HepG2 (cell line): ENCODE measurements around the gene CCBE1. TPM values are rescaled to one million over a fixed set of nuclear protein-coding genes. Genes with fewer than 3 reads are reported as not detected.

Experiments
- ATAC-seq: fragments of 200-7000 bp; cut with Tn5 transposase; 3 replicates; pipeline ENCODE4 v1.9.1; 2020; ENCODE audit warnings: mild to moderate bottlenecking, moderate library complexity
- BruUV-seq: library from RNA; stranded (reverse); fragments of 400-500 nt; replicated peaks from 2 replicates; lab custom pipeline; 2021; lab: Mats Ljungman, UMichigan
- CTCF ChIA-PET: fragments of 300-600 bp; formaldehyde crosslinking; extraction: SDS; loops from one replicate; lab custom pipeline; 2021; ENCODE audit warnings: low total read pairs, inconsistent platforms, low intra/inter-chr PET ratio; lab: Yijun Ruan, JAX
- POLR2A ChIA-PET: fragments of 350-600 bp; sonication (Branson Sonifier 250); formaldehyde crosslinking; loops from one replicate; lab custom pipeline; 2020; ENCODE audit warnings: antibody characterized with exemption, inconsistent platforms; lab: Yijun Ruan, JAX
- DNase-seq: peaks from one replicate; pipeline ENCODE4 v3.0.0-alpha.2; 2015; ENCODE audit warnings: low spot score
- FAIRE-seq: peaks from 3 replicates; lab custom pipeline; 2011; peaks lifted over from hg19 to GRCh38; lab: Jason Lieb, UNC
- H2AFZ ChIP-seq: one replicate; pipeline ENCODE4 v1.6.1; 2011; ENCODE audit warnings: low read length, inconsistent platforms
- H3K27ac ChIP-seq: fragments of 300-600 bp; 3 replicates; pipeline ENCODE4 v1.8.0; 2011; ENCODE audit warnings: mixed run types, mild to moderate bottlenecking, mixed read lengths, low read length, inconsistent platforms; ENCODE audit not compliant: insufficient read depth; ENCODE audit errors: extremely low read length
- H3K27me3 ChIP-seq, 2 experiments: fragments of 200-600 bp in 1 of 2; 2 replicates in 1 of 2; 3 replicates in 1 of 2; pipeline versions ENCODE4 v1.6.0 to v1.8.0; 2011; ENCODE audit warnings: low read length in 2 of 2, mild to moderate bottlenecking in 2 of 2, moderate library complexity in 2 of 2, inconsistent platforms in 1 of 2; ENCODE audit not compliant: insufficient read depth in 2 of 2, control insufficient read depth in 1 of 2
- H3K36me3 ChIP-seq, 2 experiments: fragments of 200-600 bp in 1 of 2; replicated peaks in 1 of 2; 2 replicates in 1 of 2; 3 replicates in 1 of 2; pipeline versions ENCODE4 v1.5.1 to v1.8.0; 2011; ENCODE audit warnings: low read length in 2 of 2, inconsistent platforms in 1 of 2; ENCODE audit not compliant: insufficient read depth in 2 of 2, control insufficient read depth in 1 of 2
- H3K4me1 ChIP-seq: 2 replicates; pipeline ENCODE4 v1.5.1; 2012; ENCODE audit warnings: low read length, inconsistent platforms; ENCODE audit not compliant: insufficient read depth
- H3K4me2 ChIP-seq: 2 replicates; pipeline ENCODE4 v1.6.0; 2011; ENCODE audit warnings: low read depth, low read length, inconsistent platforms
- H3K4me3 ChIP-seq, 3 experiments: fragments of 200-600 bp in 1 of 3; sonication (generic), shearing (Covaris generic) in 1 of 3; replicated peaks in 1 of 3; 2 replicates each; pipeline ENCODE4 v1.5.1; 2011 to 2016; ENCODE audit warnings: low read length in 3 of 3, inconsistent platforms in 2 of 3, low read depth in 2 of 3, mild to moderate bottlenecking in 2 of 3, control low read depth in 1 of 3, mixed read lengths in 1 of 3; ENCODE audit not compliant: insufficient read depth in 1 of 3
- H3K79me2 ChIP-seq: one replicate; pipeline ENCODE4 v1.6.1; 2011; ENCODE audit warnings: low read length, inconsistent platforms; ENCODE audit not compliant: insufficient read depth
- H3K9ac ChIP-seq: 2 replicates; pipeline ENCODE4 v1.6.0; 2011; ENCODE audit warnings: mild to moderate bottlenecking, low read depth, low read length, inconsistent platforms; ENCODE audit not compliant: insufficient read depth
- H3K9me3 ChIP-seq: 2 replicates; pipeline ENCODE4 v1.5.1; 2012; ENCODE audit warnings: mild to moderate bottlenecking, low read length
- H4K20me1 ChIP-seq: 2 replicates; pipeline ENCODE4 v1.6.0; 2011; ENCODE audit warnings: inconsistent platforms, mild to moderate bottlenecking, low read length, moderate library complexity; ENCODE audit not compliant: insufficient read depth
- CC2D1A ChIP-seq: sonication (generic); formaldehyde crosslinking; IDR thresholded peaks from 2 replicates; pipeline ENCODE4 v1.8.1; 2023; ENCODE audit warnings: mild to moderate bottlenecking, missing genetic modification reagents
- FOXA1 ChIP-seq, 2 experiments: fragments of 450-650 bp in 1 of 2; sonication (generic) in 1 of 2; formaldehyde crosslinking in 1 of 2; IDR thresholded peaks; 2 replicates each; pipeline versions ENCODE4 v1.4.0 to v1.6.1; 2016 to 2020; ENCODE audit warnings: missing genetic modification reagents in 1 of 2
- HOXA7 ChIP-seq: sonication (generic); formaldehyde crosslinking; IDR thresholded peaks from 2 replicates; pipeline ENCODE4 v1.8.1; 2022; ENCODE audit warnings: mild to moderate bottlenecking, missing genetic modification reagents, moderate library complexity
- SMAD9 ChIP-seq: sonication (generic); formaldehyde crosslinking; IDR thresholded peaks from 2 replicates; pipeline ENCODE4 v1.5.1; 2020; ENCODE audit warnings: mild to moderate bottlenecking, missing genetic modification reagents
- SSRP1 ChIP-seq: IDR thresholded peaks from 2 replicates; pipeline ENCODE4 v1.6.1; 2016; ENCODE audit warnings: control low read depth
- TOPORS ChIP-seq: sonication (generic); formaldehyde crosslinking; IDR thresholded peaks from 2 replicates; pipeline ENCODE4 v1.8.0; 2023; ENCODE audit warnings: mild to moderate bottlenecking, missing genetic modification reagents
- YEATS4 ChIP-seq: sonication (generic); formaldehyde crosslinking; IDR thresholded peaks from 2 replicates; pipeline ENCODE4 v1.4.0; 2020; ENCODE audit warnings: missing genetic modification reagents, borderline replicate concordance
- ZBTB42 ChIP-seq: sonication (generic); formaldehyde crosslinking; IDR thresholded peaks from 2 replicates; pipeline ENCODE4 v1.5.0; 2020; ENCODE audit warnings: mild to moderate bottlenecking, missing genetic modification reagents
- ZNF143 ChIP-seq: sonication (generic); formaldehyde crosslinking; IDR thresholded peaks from 2 replicates; pipeline ENCODE4 v1.4.0; 2020; ENCODE audit warnings: missing genetic modification reagents
- ZNF615 ChIP-seq: sonication (generic); formaldehyde crosslinking; IDR thresholded peaks from 2 replicates; pipeline ENCODE4 v1.5.0; 2020; ENCODE audit warnings: mild to moderate bottlenecking, missing genetic modification reagents, borderline replicate concordance
- ZNF777 ChIP-seq: sonication (generic); formaldehyde crosslinking; IDR thresholded peaks from 2 replicates; pipeline ENCODE4 v1.4.0; 2020; ENCODE audit warnings: missing genetic modification reagents
- whole genome bisulfite sequencing: methylation state at CpG from one replicate; pipeline ENCODE4 v1.1.6; 2017; ENCODE audit warnings: low lambda C conversion rate; 5-methylcytosine and 5-hydroxymethylcytosine counted together
- in situ Hi-C: cut with HindIII; loops from 2 replicates; pipeline ENCODE4 v1.10.0; 2017; ENCODE audit warnings: low pct_unique_long_range_greater_than_20kb; ENCODE audit not compliant: extremely low pct_ligation_motif_present
- intact Hi-C: fragments of 100-400 bp; cut with micrococcal nuclease; formaldehyde crosslinking; loops from one replicate; pipeline ENCODE4 v1.10.0; 2022; ENCODE audit not compliant: unreplicated experiment
- polyA plus RNA-seq, 8 experiments: library from polyadenylated mRNA; depleted of rRNA in 3 of 8; stranded (reverse) in 7 of 8; unstranded in 1 of 8; fragments of >200 nt; fragmentation: Illumina TruSeq in 4 of 8; extraction: Trizol in 4 of 8; gene quantifications; 2 replicates each; pipeline versions ENCODE4 v1.2.1 to v1.2.3, GENCODE V29; 2011 to 2016; ENCODE audit warnings: low read depth in 4 of 8, missing spikeins in 1 of 8, mixed read lengths in 1 of 8; ENCODE audit not compliant: insufficient read depth in 1 of 8
- total RNA-seq, 5 experiments: library from RNA; depleted of rRNA; stranded (reverse); fragments of >200 nt; fragmentation: Illumina TruSeq; extraction: Trizol; gene quantifications; 2 replicates each; pipeline ENCODE4 v1.2.3, GENCODE V29; 2016; ENCODE audit warnings: low read depth in 1 of 5
- TF ChIP-seq, protein P1 (sequence below): sonication (generic); formaldehyde crosslinking; conservative IDR thresholded peaks from 2 replicates; pipeline ENCODE4 v1.8.0; 2022; ENCODE audit warnings: missing genetic modification reagents
- TF ChIP-seq, protein P2 (sequence below): sonication (generic); formaldehyde crosslinking; IDR thresholded peaks from 2 replicates; pipeline ENCODE4 v1.9.0; 2021; ENCODE audit warnings: missing genetic modification reagents, mild to moderate bottlenecking, borderline replicate concordance

The CCBE1 gene
- total and polyA plus RNA-seq, 2 of the 13 experiments (the other 11 are each of a cell fraction or from before 2014, with no cell fraction given) = not detected

DNA sequence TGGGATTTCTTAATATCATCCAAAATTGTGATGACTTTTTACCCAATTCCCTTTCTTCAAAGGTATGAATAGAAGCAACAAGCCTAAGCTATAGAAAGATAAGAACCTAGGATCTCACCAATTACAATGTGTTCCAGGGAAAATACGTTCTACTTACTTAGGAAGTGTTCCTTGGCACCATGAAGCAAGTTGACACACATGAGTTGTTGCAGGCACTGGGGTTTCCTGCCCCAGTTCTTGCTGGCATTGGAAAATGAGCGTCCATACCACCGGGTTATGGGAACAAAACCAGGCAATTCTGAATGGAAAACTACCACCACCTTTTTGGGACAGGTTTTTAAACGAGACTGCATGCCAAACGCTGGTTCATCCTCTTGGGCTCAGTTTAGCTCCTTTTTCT is 46.2 kb downstream of the CCBE1 start:
- FAIRE-seq = no peak
- CTCF ChIA-PET = no interaction called here
- H3K4me1 ChIP-seq = no peaks in the 10 kb centered on the region
- H3K27me3 ChIP-seq = peaks cover 0 to 3% of the 10 kb centered on the region in 2 experiments; a peak in 3 of 5 replicates
- no peaks in the 10 kb centered on the region for H3K36me3 ChIP-seq
- H3K9ac ChIP-seq = no peak overlapping the region
- in situ Hi-C loops (no loop called here), intact Hi-C loops (no loop called here)
- H3K79me2 ChIP-seq = no peaks in the 10 kb centered on the region
- no peak for ATAC-seq
- no peak overlapping the region for H3K4me3 ChIP-seq
- WGBS = 0% methylated on average over 5 of the region's 5 CpGs
- no peak overlapping the region for H2AFZ ChIP-seq
- no peak overlapping the region for H3K27ac ChIP-seq
- DNase-seq = no peak
- no peak overlapping the region for H3K4me2 ChIP-seq
- TF ChIP-seq SMAD9 (CRISPR knock-in tag) (no peak), TOPORS (no peak), CC2D1A (CRISPR knock-in tag) (no peak), ZNF143 (CRISPR knock-in tag) (no peak), HOXA7 (no peak), YEATS4 (CRISPR knock-in tag) (no peak), ZNF615 (CRISPR knock-in tag) (no peak), SSRP1 (CRISPR knock-in tag) (no peak), ZNF777 (no peak), ZBTB42 (CRISPR knock-in tag) (no peak), FOXA1 (IDR thresholded peaks at IDR 0.05) (no peak), FOXA1 (CRISPR knock-in tag; IDR thresholded peaks at IDR 0.05) (no peak)
- TF ChIP-seq, protein P1, sequence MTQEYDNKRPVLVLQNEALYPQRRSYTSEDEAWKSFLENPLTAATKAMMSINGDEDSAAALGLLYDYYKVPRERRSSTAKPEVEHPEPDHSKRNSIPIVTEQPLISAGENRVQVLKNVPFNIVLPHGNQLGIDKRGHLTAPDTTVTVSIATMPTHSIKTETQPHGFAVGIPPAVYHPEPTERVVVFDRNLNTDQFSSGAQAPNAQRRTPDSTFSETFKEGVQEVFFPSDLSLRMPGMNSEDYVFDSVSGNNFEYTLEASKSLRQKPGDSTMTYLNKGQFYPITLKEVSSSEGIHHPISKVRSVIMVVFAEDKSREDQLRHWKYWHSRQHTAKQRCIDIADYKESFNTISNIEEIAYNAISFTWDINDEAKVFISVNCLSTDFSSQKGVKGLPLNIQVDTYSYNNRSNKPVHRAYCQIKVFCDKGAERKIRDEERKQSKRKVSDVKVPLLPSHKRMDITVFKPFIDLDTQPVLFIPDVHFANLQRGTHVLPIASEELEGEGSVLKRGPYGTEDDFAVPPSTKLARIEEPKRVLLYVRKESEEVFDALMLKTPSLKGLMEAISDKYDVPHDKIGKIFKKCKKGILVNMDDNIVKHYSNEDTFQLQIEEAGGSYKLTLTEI (CRISPR knock-in tag) = no peak
- TF ChIP-seq, protein P2, sequence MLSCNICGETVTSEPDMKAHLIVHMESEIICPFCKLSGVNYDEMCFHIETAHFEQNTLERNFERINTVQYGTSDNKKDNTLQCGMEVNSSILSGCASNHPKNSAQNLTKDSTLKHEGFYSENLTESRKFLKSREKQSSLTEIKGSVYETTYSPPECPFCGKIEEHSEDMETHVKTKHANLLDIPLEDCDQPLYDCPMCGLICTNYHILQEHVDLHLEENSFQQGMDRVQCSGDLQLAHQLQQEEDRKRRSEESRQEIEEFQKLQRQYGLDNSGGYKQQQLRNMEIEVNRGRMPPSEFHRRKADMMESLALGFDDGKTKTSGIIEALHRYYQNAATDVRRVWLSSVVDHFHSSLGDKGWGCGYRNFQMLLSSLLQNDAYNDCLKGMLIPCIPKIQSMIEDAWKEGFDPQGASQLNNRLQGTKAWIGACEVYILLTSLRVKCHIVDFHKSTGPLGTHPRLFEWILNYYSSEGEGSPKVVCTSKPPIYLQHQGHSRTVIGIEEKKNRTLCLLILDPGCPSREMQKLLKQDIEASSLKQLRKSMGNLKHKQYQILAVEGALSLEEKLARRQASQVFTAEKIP = no peak
- no TSS peak for BruUV-seq
- no peaks in the 10 kb centered on the region for H4K20me1 ChIP-seq
- POLR2A ChIA-PET = no interaction called here
- H3K9me3 ChIP-seq = no peaks in the 10 kb centered on the region
